HG03045 (cell line): ENCODE measurements around the gene RARS2.
"Not testable (repeated sequence)": the region's sequence is repeated elsewhere in the genome, so short reads cannot be mapped to it uniquely, and the experiment has no call there.

Experiments used
- ATAC-seq: cut with Tn5 transposase; IDR thresholded peaks from one replicate; pipeline ENCODE4 v1.9.1; 2021; ENCODE audit warnings: mild to moderate bottlenecking, moderate library complexity; ENCODE audit not compliant: unreplicated experiment

RARS2 gene, protein sequence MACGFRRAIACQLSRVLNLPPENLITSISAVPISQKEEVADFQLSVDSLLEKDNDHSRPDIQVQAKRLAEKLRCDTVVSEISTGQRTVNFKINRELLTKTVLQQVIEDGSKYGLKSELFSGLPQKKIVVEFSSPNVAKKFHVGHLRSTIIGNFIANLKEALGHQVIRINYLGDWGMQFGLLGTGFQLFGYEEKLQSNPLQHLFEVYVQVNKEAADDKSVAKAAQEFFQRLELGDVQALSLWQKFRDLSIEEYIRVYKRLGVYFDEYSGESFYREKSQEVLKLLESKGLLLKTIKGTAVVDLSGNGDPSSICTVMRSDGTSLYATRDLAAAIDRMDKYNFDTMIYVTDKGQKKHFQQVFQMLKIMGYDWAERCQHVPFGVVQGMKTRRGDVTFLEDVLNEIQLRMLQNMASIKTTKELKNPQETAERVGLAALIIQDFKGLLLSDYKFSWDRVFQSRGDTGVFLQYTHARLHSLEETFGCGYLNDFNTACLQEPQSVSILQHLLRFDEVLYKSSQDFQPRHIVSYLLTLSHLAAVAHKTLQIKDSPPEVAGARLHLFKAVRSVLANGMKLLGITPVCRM

DNA sequence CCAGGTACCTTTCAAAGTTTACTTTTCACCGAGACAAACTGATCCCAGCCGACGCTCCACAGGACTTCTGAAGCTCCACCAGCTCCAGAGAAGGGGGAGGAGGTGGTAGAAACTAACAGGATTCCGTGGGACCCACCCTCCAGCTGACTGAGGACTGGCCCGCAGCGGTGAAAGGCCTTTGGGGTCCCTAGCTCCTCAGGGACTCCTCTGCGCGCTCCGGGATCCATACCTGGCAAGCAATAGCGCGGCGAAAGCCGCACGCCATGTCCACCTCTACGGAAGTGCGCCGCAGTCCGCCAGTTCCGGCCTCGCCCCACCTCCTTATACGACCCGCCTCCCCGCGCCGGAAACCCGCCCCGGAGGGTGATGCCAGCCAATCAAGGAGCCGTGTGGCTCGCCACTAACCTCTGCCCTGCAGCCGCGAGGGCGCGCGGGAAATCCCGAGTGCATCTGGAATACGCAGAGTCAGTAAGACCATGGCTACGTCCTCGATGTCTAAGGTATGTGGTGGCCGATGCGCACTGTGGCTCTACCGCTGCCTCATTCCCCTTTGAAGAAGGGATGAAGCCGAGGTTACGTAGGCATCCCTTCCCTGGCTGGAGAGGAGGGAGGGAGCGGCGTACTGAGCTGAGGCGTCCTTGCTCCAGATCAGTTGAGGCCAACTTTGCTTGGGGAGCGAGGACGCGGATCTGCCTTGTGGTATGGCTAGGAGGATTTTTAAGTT is at the start of gene RARS2, which contains the start of gene ORC3:
RARS2 (minus strand) TSS at position 295 of the 724 bp plus-strand sequence; CDS start at position 265, 30 bp downstream.
ORC3 (plus strand) TSS at position 443 of the 724 bp plus-strand sequence; CDS start at position 477, 34 bp downstream.
- ATAC-seq, result peak; percentile 100

DNA sequence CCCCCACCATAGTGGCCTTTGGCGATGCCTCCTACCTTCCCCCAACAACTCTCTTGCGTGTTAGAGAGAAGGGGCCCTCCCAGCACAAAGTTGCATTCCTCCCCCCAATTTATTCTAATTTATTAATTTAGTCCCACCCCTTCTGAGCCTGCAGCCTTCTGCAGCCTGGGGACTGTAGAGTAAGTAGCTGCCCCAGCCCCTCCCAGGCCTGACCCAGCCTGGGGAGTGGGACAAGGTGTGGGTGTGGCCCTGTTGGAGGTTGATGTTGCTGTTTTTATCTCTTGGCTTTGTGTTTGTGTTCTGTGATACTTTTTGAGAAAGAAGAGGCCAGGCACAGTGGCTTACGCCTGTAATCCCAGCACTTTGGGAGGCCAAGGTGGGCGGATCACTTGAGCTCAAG is 49.6 kb upstream of the RARS2 start:
- ATAC-seq, result no peak

DNA sequence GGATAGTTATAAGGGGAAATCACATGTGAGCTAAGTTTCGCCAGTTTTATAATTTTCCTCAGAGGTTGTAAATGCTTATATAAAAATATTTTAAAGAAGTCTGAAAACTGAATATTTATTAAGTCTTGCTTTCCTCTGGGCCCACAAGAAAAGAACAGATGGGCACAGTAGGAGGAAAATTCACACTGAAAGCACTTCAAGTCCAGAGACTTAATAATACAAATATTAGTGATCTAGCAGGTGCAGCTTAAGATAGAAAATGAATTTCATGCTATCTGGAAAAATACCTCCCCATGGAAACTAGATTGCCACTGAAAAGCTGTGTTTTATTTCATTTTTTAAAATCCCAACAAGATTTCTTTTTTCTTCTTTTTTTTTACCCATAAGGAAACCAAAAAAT is 47.3 kb upstream of the RARS2 start:
- ATAC-seq, result no peak

DNA sequence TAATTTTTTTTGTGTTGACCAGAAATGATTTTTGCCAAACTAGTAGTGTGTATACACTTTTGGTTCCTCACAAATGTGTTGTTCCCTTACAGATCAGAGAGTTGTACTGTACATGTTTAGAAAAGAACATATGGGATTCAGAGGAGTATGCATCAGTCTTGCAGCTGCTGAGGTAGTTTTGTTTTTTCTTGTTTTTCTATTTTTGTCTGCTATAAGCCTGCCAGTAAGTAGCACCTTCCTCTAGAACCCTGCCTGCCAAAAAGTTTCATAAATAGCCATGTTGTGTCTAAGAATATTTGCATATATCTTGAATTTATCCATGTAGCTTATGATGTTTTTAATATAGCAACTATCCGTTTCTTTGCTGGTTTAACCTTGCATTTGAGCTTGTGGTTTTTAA is 46.5 kb upstream of the RARS2 start:
- no peak for ATAC-seq

DNA sequence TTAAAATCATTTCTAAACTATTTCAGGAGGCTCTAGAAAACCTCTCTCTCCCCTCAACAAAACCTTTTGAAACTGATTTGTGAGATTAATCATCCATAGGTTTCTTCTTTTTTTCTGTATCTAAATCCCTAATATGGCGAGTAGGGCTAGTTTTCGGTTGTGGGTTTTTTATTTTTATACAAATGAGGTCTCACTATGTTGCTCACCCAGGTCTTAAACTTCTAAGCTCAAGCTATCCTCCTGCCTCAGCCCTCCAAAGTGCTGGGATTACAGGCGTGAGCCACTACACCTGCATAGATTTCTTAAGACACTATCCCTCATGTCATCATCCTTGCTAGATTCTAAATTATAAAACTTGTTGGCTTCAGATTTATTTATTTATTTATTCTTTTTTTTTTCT is 44.1 kb upstream of the RARS2 start:
- no peak for ATAC-seq

DNA sequence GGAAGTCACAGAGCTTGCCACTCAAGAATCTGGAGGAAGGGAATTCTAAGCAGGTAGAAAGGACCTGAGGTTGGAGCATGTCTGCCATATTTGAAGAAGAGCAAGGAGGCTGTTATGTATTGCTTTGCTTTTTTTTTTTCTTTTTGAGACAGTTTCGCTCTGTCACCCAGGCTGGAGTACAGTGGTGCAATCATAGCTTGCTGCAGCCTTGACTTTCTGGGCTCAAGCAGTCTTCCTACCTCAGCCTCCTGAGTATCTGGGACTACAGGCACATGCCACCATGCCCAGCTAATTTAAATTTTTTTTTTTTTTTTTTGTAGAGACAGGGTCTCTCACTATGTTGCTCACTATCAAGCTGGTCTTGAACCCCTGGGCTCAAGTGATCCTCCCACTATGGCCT is 41.0 kb upstream of the RARS2 start:
- no peak for ATAC-seq

DNA sequence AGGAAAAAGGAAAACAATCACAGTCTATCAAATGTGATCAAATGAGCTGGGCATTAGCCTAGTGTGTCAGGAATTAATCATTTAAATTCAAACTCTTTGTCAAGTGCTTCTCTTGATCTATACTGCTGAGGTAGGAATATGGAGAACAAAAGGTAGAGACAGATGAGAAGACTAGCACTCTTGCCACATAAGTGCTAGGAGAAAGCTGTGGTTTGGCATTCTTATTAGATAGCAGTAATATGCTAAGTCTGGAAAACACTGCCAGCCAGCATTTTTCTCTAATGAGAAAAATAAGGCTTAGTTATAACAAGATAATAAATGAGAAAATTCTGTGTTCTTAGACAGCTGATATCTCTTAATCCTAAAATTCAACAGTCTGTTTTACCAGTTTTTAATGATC is 39.1 kb upstream of the RARS2 start:
- no peak for ATAC-seq

DNA sequence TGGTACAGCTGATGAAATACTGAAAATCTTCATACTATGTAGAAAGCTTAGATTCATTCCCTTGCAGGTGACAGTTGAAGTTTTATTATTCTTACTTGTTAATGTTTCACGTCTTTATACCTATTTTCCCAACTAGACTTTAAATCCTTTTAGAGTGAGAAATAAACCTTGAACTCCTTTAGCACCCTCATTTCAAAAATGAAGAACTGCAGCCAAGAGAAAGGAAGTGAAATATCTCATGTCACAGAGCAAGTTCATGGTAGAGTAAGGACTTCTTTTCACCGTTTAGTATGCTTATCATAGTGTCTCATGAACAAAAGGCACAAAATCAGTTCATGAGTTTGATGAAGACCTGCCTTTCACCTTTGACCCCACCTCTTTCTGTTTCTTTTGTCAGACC is 38.6 kb upstream of the RARS2 start:
- no peak for ATAC-seq

DNA sequence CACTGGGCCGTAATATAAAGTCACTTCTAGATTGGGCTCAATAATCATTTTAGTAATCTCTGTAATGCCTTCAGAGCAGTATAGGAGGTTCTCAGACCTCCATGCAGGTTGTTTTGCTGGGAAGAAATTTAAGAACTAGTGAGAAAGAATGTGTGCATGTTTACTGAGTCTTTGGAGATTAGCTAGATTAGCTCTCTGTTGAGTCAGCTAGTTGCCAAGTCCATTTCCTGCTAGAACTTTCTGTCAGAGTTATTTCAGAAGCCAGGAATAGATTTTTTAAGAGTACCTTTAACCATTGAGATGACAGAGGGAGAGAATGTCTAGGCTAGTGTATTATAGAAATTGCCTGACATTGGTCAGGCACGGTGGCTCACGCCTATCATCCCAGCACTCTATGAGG is 33.5 kb upstream of the RARS2 start:
- ATAC-seq, result no peak

DNA sequence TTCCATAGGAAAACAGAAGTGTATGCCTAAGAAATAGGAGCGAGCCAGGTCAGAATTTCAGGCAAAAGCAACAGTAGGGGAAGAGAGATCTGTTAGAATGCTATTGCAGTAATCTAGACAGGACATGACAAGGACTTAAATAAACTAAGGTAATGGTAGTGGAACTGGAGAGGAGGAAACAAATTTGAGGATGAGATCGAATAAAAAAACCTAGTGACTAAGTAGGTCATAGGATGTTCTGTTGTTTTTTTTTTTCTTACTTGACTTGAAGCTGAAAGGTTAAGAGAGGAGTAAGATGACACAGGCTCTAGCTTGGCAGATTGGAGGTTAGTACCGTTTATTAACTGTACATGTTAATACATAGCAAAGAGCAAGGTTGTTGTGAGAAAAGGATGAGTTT is 28.7 kb upstream of the RARS2 start:
- ATAC-seq, result no peak

DNA sequence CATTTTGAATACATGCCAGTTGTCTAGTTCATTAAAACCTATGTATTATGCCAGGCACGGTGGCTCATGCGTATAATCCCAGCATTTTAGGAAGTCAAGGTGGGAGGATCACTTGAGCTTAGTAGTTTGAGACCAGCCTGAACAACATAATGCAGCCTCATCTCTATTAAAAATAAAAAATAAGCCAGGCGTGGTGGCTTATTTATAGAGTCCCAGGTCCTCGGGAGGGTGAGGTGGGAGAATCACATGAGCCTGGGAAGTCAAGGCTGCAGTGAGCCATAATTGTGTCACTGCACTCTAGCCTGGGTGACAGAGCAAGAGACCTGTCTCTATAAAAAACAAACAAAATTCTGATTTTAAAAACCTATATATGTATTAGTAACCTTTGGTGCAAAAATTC is 27.6 kb upstream of the RARS2 start:
- no peak for ATAC-seq

DNA sequence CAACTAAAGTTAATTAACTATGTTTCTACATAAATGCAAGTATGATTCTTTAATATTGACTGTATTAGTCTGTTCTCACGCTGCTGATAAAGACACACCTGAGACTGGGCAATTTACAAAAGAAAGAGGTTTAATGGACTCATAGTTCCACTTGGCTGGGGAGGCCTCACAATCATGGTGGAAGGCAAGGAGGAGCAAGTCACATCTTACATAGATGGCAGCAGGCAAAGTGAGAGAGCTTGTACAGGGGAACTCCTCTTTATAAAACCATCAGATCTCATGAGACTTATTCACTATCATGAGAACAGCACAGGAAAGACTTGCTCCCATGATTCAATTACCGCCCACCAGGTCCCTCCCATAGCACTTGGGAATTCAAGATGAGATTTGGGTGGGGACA is 23.2 kb upstream of the RARS2 start:
- not testable (repeated sequence) for ATAC-seq

DNA sequence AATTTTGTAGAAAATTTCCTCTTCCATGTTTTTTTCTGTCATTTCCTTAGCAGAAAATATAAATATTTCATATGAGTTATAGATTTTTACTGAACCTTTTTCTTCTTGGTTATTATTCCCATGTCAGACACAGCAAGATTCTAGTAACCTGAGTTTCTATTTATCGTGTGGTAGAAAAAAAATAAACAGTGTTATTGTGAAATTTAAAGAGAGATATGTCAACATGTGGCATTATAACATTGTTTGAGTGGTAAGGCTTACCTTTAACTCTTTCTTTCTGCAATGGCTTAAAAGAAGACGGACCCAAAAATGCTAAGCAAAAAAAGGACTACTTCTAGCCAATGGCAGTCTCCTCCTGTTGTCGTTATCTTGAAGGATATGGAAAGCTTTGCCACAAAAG is 19.0 kb upstream of the RARS2 start:
- ATAC-seq, result no peak

DNA sequence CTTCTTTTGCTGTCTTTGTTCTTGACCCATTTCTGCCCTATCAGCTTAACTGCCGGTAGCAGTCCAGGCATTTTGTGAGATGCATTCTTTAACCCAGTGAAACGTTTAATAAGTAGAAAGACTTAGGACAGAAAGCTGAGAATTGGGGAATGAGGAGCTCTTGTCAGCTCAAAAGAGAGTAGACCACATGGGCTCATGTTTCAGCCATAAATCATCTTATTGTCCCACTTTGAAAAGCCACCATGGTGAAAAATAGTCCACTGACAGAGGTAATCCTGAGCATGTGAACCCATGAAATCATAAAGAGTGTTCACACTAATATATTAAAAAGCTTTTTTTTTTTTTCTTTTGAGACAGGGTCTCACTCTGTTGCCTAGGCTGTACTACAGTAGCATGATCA is 16.4 kb upstream of the RARS2 start:
- ATAC-seq, result no peak

DNA sequence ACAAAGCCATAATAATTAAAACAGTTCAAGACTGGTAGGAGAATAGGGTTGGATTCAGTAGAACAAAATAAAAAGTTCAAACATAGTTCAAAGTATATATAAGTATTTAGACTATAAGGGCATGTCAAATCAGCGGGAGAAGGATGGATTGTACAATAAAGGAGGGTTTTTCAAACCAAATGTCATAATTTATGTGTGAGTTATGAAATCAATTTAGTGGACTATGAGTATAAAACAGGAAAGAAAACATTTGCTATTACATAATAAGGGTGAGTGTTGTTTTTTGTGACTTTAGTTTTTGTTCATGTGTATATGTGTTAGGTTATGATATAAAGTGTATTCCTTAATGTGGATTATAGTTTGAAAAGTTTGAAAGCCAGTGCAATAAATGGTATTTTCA is 10.8 kb upstream of the RARS2 start:
- no peak for ATAC-seq

DNA sequence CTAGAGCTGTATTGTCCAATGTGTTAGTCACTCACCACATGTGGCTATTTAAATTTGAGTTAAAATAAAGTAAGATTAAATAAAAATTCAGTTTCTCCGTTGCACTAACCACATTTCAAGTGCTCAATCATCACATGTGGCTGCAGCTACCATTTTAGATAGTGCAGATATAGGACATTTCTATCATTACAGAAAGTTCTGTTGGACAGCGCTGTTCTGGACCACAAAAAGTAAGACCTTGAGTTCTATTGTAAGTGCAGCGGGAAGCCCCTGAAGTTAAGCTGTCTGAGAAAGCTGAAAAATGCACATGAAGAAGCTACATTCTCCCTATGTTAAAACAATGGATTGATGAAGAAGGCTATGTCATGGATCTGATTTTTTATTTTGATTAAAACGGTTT is 1.2 kb upstream of the RARS2 start:
- ATAC-seq, result no peak

DNA sequence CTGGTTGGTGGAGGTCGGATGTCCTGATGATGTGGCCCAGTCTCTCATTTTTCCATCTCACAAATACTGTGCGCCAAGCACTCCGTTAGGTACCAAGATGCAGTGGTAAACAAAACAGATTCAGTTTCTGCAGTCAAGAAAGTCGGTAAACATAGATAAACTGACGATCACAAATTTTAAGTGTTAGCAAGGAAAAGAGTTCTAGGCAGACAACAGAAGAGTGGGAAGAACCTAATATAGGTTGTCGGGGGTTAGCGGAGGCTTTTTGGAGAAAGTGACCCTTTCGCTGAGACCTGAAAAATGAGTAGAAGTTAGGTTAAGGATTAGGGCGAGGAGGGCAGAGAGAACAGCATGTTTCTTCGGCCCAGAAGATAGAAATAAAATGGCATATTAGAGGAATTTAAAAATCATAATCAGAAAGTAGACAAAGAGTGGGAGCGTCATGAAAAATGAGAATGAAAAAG is 662 bp upstream of the RARS2 start:
- ATAC-seq, result no peak

DNA sequence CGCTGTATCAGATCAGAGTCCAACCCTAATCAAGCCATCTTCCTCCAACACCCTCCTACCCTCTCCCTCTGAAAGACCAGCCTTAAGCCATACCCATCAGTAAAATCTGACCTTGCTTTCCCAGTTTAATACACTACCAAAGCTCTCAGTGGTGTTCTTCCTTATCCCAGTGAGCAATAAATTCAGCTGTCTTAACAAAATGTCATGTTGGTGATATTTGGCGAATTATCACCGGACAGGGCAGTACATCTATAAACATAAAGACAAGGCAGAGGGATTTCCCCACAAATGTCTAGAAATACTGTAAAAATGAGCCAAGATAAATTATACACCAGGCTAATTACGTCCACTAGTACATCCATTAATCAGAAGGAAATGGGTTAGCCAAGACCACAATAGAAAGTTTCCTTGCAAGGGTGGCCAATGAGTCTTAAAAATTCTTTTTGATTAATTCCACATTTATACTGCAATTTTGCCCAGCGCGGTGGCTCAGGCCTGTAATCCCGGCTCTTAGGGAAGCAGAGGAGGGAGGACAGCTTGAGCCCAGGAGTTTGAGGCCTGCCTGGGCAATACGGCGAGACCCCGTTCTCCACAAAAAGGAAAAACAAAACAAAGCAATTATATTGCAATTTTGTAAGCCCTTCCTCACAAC is 905 bp downstream of the RARS2 start:
- ATAC-seq, result no peak

DNA sequence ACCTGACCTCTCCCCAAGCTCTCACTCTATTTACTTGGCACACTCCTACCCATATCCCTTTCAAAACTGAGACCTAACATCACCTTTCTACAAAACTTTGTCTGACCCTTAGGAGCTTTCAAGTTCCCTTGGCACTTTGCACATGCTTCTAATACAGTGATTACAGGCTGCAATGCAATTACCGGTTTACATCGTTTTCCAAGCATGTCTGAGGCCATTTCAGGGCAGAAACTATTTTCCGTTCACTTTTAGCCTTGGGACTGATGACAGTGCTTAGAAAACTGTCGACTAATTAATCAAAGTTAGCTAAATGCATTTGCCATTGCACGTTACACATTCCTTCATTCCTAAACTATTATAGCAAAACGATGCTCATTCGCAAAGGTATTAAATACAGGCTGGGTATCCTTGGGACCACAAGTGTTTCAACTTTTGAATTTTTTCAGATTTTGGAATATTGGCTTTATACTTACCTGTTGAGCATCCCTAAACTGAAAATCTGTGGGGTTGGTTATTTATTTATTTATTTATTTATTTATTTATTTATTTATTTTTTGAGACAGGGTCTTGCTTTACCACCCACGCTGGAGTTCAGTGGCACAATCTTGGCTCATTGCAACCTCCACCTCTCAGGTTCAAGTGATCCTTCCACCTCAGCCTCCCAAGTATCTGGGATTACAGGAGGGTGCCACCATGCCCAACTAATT is 3.3 kb downstream of the RARS2 start:
- no peak for ATAC-seq

DNA sequence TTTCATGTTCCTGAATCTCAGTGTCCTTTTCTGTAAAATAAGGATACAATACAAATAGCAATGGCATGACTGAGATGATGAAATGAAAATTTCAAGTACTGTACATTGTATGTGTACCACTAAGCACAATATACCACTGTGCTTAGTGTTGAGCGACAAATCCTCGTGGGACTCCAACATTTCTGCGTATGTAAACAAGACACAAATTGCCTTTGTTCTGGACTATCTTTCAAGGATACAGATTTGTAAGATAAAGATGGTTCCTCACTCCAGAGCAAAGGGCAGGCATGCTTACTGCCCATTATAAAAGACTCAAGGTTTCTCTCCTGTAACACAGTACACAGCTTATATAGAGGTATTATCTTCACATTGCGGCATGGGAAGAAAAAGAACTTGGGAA is 6.0 kb downstream of the RARS2 start:
- ATAC-seq, result no peak

DNA sequence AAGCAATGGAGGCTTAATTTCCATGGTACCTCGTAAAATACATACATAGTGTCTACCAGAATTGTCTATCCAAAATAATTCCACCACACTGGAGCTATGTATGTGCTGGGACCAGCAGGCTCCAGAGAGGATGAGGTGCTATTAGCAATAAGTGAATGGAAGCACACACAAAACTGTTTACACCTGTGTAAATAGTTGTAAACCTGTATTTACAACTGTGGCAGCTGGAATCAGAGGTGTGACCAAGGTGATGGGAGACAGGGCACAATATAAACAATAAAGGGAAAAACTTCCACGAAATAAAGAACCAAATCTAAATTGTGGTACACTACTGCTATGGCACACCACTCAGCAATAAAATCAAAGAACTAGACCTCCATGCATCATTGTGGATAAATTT is 14.4 kb downstream of the RARS2 start:
- ATAC-seq, result no peak
